ENCODE measurements around the gene TLCD3B. TPM values are rescaled to one million over a fixed set of nuclear protein-coding genes. Genes with fewer than 3 reads are reported as not detected.
A peak's percentile ranks its signal among the peaks of the same experiment; 100 is the strongest.

Gene TLCD3B
- total RNA-seq, 1 donor from 2014 or later = 1.4 TPM

DNA sequence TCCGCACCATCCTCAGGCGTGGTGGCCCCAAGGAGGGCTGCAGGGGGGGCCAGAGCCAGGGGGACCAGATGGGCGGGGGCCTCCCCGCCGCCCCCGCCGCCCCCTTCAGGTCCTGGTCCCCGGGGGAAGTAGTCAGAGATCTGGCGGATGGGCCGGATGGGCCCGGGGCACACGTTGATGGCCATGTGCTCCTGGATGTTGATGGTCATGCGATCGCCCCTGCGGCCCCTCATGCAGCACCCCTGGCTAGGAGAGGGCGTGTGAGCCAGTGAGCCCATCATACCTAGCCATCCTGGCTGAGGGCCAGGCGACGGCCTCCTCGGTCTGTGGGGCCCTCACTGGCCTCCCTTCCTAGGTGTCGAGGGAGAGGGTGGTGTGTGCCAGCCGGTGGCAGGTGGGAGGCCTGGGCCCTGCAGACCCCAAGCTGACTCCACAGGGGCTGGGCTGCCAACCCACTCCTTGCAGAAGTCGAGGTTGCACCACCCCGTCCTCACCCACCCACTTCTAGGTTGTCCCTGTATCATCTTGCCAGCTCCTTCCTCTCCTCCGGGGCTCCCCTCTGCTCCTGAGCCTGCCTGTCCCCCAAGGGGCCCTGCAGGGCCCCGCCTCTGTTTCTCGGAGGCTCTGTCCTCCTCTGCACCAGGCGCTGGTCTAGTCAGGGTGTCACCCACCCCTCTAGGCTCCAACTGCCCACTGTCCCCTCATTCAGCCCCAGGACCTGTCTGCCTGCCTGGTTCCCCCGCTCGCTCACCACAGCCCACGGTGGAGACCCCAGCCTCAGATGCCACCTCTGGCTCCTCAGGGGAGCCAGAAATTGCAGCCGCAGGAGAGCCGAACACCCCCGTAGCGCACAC, 20.9 kb downstream of the TLCD3B start:
- H3K27ac Mint-ChIP-seq (ENCODE audit: unreplicated experiment) = no peak overlapping the region
- no peak overlapping the region for H3K4me3 ChIP-seq (ENCODE audit: insufficient read depth, low read depth, low read length)
- H2AFZ ChIP-seq (ENCODE audit: low read depth, low read length) = no peak overlapping the region
- FAIRE-seq = no peak
- H3K9ac ChIP-seq (ENCODE audit: low read length) = no peak overlapping the region
- no peak overlapping the region for H3K27ac ChIP-seq (ENCODE audit: low read depth, low read length)
- H3K4me3 Mint-ChIP-seq (ENCODE audit: unreplicated experiment) = peak overlapping the region; percentile 71
- H3K4me1 Mint-ChIP-seq (ENCODE audit: low read depth, unreplicated experiment) = no peaks in the 10 kb centered on the region
- H3K36me3 ChIP-seq (ENCODE audit: insufficient read depth, low read length) = no peaks in the 10 kb centered on the region
- H3K9me3 ChIP-seq (ENCODE audit: insufficient read depth, low read depth, low read length) = no peaks in the 10 kb centered on the region
- peak; percentile 86 for TF ChIP-seq EZH2 (IDR thresholded peaks at IDR 0.05; ENCODE audit: insufficient read depth, low read length)
- TF ChIP-seq, protein P1, sequence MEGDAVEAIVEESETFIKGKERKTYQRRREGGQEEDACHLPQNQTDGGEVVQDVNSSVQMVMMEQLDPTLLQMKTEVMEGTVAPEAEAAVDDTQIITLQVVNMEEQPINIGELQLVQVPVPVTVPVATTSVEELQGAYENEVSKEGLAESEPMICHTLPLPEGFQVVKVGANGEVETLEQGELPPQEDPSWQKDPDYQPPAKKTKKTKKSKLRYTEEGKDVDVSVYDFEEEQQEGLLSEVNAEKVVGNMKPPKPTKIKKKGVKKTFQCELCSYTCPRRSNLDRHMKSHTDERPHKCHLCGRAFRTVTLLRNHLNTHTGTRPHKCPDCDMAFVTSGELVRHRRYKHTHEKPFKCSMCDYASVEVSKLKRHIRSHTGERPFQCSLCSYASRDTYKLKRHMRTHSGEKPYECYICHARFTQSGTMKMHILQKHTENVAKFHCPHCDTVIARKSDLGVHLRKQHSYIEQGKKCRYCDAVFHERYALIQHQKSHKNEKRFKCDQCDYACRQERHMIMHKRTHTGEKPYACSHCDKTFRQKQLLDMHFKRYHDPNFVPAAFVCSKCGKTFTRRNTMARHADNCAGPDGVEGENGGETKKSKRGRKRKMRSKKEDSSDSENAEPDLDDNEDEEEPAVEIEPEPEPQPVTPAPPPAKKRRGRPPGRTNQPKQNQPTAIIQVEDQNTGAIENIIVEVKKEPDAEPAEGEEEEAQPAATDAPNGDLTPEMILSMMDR (IDR thresholded peaks at IDR 0.05; ENCODE audit: insufficient read depth, low read depth, low read length) = no peak
- H3K4me1 ChIP-seq (ENCODE audit: insufficient read depth, low read length) = peaks cover 5% of the 10 kb centered on the region
- H3K27me3 Mint-ChIP-seq (ENCODE audit: low read depth, unreplicated experiment) = peaks cover 30% of the 10 kb centered on the region
- peaks cover 8% of the 10 kb centered on the region for H3K27me3 ChIP-seq (ENCODE audit: insufficient read depth, low read length)
- no peaks in the 10 kb centered on the region for H3K79me2 ChIP-seq (ENCODE audit: insufficient read depth, low read length)
- H3K36me3 Mint-ChIP-seq (ENCODE audit: low read depth, unreplicated experiment) = peaks cover 2% of the 10 kb centered on the region
- peaks cover 5% of the 10 kb centered on the region for H4K20me1 ChIP-seq (ENCODE audit: insufficient read depth, low read length)
- H3K4me2 ChIP-seq (ENCODE audit: low read length) = peak overlapping the region; percentile 77
- H3K9me3 Mint-ChIP-seq (ENCODE audit: unreplicated experiment) = no peaks in the 10 kb centered on the region
- no peak for DNase-seq (ENCODE audit: low read depth)

DNA sequence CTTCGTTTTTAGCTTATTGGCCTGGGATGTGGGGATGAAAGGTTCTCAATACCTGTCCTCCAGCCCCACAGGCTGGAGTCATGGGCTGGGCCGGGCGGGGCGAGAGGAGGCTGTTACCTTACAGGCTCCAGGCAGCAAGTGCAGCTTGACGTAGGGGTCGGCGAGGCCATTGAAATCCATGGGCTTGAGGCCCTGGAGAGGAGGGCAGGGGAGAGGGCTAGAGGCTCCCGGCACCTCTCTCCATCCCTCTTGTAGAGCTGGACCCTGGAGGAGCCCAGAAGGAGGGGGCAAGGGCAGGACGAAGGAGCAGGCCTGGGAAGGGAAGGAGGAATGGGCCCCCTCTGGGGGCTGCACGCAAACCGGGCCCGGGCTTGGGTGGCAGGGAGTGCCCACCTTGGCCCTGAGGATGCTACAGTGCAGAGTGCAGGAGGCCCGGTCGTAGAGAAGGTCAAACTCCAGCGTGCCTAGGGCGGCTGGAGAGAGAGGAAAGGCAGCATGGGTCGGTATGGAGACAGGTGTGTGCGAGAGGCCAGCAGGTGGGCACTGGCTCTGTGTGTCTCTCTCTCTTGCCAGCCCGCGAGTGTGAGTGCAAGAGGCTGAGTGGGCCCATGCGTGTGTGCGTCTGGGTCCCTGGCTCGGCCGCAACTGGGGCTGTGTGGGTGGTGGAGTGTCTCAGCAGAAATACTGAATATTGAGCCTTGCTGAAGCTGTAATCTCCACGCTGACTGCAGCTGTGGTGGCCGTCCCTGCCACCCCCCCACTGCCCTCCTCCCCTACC, 21.8 kb downstream of the TLCD3B start:
- no peaks in the 10 kb centered on the region for H3K36me3 ChIP-seq (ENCODE audit: insufficient read depth, low read length)
- Mint-ChIP-seq H3K9me3 (ENCODE audit: unreplicated experiment) (no peaks in the 10 kb centered on the region), H3K36me3 (ENCODE audit: low read depth, unreplicated experiment) (peaks cover 4% of the 10 kb centered on the region), H3K4me1 (ENCODE audit: low read depth, unreplicated experiment) (no peaks in the 10 kb centered on the region), H3K27me3 (ENCODE audit: low read depth, unreplicated experiment) (peaks cover 30% of the 10 kb centered on the region), H3K4me3 (ENCODE audit: unreplicated experiment) (no peak overlapping the region), H3K27ac (ENCODE audit: unreplicated experiment) (no peak overlapping the region)
- no peak overlapping the region for H2AFZ ChIP-seq (ENCODE audit: low read depth, low read length)
- H3K27ac ChIP-seq (ENCODE audit: low read depth, low read length) = no peak overlapping the region
- FAIRE-seq (no peak), DNase-seq (ENCODE audit: low read depth) (no peak)
- H3K79me2 ChIP-seq (ENCODE audit: insufficient read depth, low read length) = no peaks in the 10 kb centered on the region
- H3K27me3 ChIP-seq (ENCODE audit: insufficient read depth, low read length) = peaks cover 8% of the 10 kb centered on the region
- peaks cover 5% of the 10 kb centered on the region for H4K20me1 ChIP-seq (ENCODE audit: insufficient read depth, low read length)
- no peak overlapping the region for H3K4me2 ChIP-seq (ENCODE audit: low read length)
- H3K4me3 ChIP-seq (ENCODE audit: insufficient read depth, low read depth, low read length) = no peak overlapping the region
- H3K9me3 ChIP-seq (ENCODE audit: insufficient read depth, low read depth, low read length) = no peaks in the 10 kb centered on the region
- peaks cover 5% of the 10 kb centered on the region for H3K4me1 ChIP-seq (ENCODE audit: insufficient read depth, low read length)
- no peak overlapping the region for H3K9ac ChIP-seq (ENCODE audit: low read length)
- TF ChIP-seq, protein P1 (IDR thresholded peaks at IDR 0.05; ENCODE audit: insufficient read depth, low read depth, low read length) = no peak
- TF ChIP-seq EZH2 (IDR thresholded peaks at IDR 0.05; ENCODE audit: insufficient read depth, low read length) = no peak
